ENCODE measurements around the gene SHMT2.

DNA sequence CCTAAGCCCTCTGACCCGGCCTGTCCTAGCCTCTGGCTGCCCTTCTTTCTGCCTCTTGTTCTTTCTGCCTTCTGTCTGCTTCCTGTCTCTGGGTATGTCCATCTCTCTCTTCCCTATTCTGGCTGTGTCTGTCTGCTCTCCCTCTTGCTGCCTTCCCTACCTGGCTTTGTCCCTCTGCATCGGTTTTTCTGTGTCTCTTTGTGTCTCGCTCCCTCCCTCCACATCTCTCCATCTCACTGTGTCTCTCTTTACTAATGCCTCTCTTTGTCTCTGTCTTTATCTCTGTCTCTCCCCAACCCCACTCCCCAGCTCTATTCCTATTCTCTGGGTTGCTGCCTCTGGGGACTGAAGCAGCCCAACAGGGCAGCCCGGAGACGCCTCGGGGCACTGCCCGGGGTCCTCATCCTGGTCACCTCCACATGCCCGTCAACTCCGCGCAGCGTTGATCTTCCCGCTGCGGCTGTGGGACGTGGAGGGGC, 10.1 kb downstream of the SHMT2 start:
- TF ChIP-seq, protein P1, sequence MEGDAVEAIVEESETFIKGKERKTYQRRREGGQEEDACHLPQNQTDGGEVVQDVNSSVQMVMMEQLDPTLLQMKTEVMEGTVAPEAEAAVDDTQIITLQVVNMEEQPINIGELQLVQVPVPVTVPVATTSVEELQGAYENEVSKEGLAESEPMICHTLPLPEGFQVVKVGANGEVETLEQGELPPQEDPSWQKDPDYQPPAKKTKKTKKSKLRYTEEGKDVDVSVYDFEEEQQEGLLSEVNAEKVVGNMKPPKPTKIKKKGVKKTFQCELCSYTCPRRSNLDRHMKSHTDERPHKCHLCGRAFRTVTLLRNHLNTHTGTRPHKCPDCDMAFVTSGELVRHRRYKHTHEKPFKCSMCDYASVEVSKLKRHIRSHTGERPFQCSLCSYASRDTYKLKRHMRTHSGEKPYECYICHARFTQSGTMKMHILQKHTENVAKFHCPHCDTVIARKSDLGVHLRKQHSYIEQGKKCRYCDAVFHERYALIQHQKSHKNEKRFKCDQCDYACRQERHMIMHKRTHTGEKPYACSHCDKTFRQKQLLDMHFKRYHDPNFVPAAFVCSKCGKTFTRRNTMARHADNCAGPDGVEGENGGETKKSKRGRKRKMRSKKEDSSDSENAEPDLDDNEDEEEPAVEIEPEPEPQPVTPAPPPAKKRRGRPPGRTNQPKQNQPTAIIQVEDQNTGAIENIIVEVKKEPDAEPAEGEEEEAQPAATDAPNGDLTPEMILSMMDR (IDR thresholded peaks at IDR 0.05) = no peak
- TF ChIP-seq POLR2A (IDR thresholded peaks at IDR 0.05) = no peak
- TF ChIP-seq POLR2AphosphoS5 (IDR thresholded peaks at IDR 0.05; ENCODE audit: insufficient read depth in 1 of 2, low read depth in 1 of 2) = no peak
